ENCODE results near the gene PRRG1. TPM values are rescaled to one million over a fixed set of nuclear protein-coding genes. Genes with fewer than 3 reads are reported as not detected.
"Not testable (repeated sequence)": the region's sequence is repeated elsewhere in the genome, so short reads cannot be mapped to it uniquely, and the experiment has no call there.

The PRRG1 gene
- total and polyA plus RNA-seq, 5 experiments from 2014 or later, result not detected

GRCh38 chrX:37454537-37455285 lies 105.5 kb downstream of the PRRG1 start:
- DNase-seq, result no peak
- no peak overlapping the region for H3K4me3 Mint-ChIP-seq
- no peaks in the 10 kb centered on the region for H3K36me3 Mint-ChIP-seq
- H3K27me3 Mint-ChIP-seq, result peaks cover 0 to 16% (median 0%) of the 10 kb centered on the region in 5 donors
- ATAC-seq, result no peak
- no peaks in the 10 kb centered on the region for H3K9me3 Mint-ChIP-seq
- H3K27ac Mint-ChIP-seq, result no peak overlapping the region
- H3K4me1 Mint-ChIP-seq, result no peaks in the 10 kb centered on the region
- POLR2A ChIA-PET, result no interaction called here

DNA sequence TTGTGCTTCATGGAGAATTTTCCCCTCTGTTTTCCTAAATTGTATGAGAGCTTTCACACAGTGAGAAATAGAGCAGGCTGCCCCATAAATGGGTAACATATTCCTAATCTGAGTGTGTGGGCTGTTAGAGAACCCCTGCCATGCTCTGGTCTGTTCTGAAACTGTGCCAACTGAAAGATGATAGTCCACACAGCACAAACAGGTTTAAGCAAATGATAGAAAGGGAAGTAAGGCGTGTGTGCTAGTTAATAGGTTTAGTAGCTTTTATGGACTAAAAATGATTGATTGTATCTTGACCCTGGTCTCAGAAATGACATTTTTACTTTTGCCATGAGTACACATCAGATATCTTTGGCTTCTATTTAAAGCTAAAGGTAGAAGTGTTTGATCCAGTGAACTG lies 106.2 kb downstream of the PRRG1 start:
- peaks cover 0 to 23% (median under 1%) of the 10 kb centered on the region in 5 donors for H3K27me3 Mint-ChIP-seq
- POLR2A ChIA-PET, result no interaction called here
- H3K4me3 Mint-ChIP-seq, result no peak overlapping the region
- H3K36me3 Mint-ChIP-seq, result peaks cover 0 to 5% (median 0%) of the 10 kb centered on the region in 3 donors
- ATAC-seq (no peak), DNase-seq (no peak)
- no peak overlapping the region for H3K27ac Mint-ChIP-seq
- peaks cover 0 to 4% (median 0%) of the 10 kb centered on the region in 9 donors for H3K9me3 Mint-ChIP-seq
- no peaks in the 10 kb centered on the region for H3K4me1 Mint-ChIP-seq

GRCh38 chrX:37460285-37460684 lies 111.1 kb downstream of the PRRG1 start:
- H3K4me1 Mint-ChIP-seq, H3K4me3 Mint-ChIP-seq, H3K36me3 Mint-ChIP-seq, DNase-seq, H3K9me3 Mint-ChIP-seq, H3K27ac Mint-ChIP-seq, ATAC-seq, POLR2A ChIA-PET: not testable (repeated sequence)
- H3K27me3 Mint-ChIP-seq, result peaks cover 0 to 24% (median 2%) of the 10 kb centered on the region in 5 donors

- Mint-ChIP-seq H3K4me1 (no peaks in the 10 kb centered on the region), H3K36me3 (peaks cover 0 to 5% (median 0%) of the 10 kb centered on the region in 3 donors), H3K27me3 (peaks cover 0 to 24% (median 2%) of the 10 kb centered on the region in 5 donors), H3K9me3 (peaks cover 0 to 7% (median 0%) of the 10 kb centered on the region in 9 donors), H3K27ac (no peak overlapping the region), H3K4me3 (no peak overlapping the region)
- ATAC-seq (no peak), DNase-seq (no peak)
- POLR2A ChIA-PET, result no interaction called here
Observed at GRCh38 chrX:37462346-37462745, 113.2 kb downstream of the PRRG1 start.

GRCh38 chrX:37468124-37468739 lies 119.1 kb downstream of the PRRG1 start:
- H3K9me3 Mint-ChIP-seq, result no peaks in the 10 kb centered on the region

GRCh38 chrX:37470711-37471110 lies 121.5 kb downstream of the PRRG1 start:
- Mint-ChIP-seq H3K4me3 (no peak overlapping the region), H3K4me1 (no peaks in the 10 kb centered on the region), H3K9me3 (no peaks in the 10 kb centered on the region)

More at GRCh38 chrX:37468124-37468739, 119.1 kb downstream of the PRRG1 start:
- Mint-ChIP-seq H3K4me1 (no peaks in the 10 kb centered on the region), H3K4me3 (no peak overlapping the region), H3K27ac (no peak overlapping the region), H3K36me3 (no peaks in the 10 kb centered on the region), H3K27me3 (no peaks in the 10 kb centered on the region)
- DNase-seq, result no peak
- no peak for ATAC-seq
- POLR2A ChIA-PET, result no interaction called here

GRCh38 chrX:37472836-37473235 lies 123.7 kb downstream of the PRRG1 start:
- POLR2A ChIA-PET, result no interaction called here
- Mint-ChIP-seq H3K4me1 (no peaks in the 10 kb centered on the region), H3K36me3 (no peaks in the 10 kb centered on the region), H3K27ac (no peak overlapping the region), H3K27me3 (no peaks in the 10 kb centered on the region), H3K9me3 (no peaks in the 10 kb centered on the region), H3K4me3 (no peak overlapping the region)
- no peak for ATAC-seq
- DNase-seq, result no peak

More at GRCh38 chrX:37470711-37471110, 121.5 kb downstream of the PRRG1 start:
- Mint-ChIP-seq H3K36me3 (no peaks in the 10 kb centered on the region), H3K27ac (no peak overlapping the region), H3K27me3 (no peaks in the 10 kb centered on the region)
- POLR2A ChIA-PET, result no interaction called here
- no peak for ATAC-seq
- no peak for DNase-seq

DNA sequence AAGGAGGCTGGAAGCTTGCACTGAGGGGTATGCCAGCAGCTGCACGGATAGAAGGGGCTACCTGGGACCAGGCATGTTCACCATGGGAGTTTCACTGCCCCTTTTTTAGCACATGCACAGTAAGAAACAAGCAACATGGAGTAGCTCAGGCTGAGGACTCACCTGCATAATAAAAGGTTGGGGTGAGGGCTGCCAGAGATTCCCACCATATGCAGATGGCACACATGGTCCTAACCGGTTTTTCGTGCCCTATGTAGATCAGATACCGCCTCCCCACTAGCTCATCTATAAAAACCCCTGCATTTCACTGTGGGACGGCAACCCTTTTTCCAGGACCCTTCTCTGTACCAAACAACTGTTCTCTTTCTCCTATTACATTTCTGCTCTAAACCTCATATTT lies 125.3 kb downstream of the PRRG1 start:
- Mint-ChIP-seq H3K9me3 (no peaks in the 10 kb centered on the region), H3K4me1 (no peaks in the 10 kb centered on the region), H3K36me3 (no peaks in the 10 kb centered on the region), H3K4me3 (no peak overlapping the region), H3K27ac (no peak overlapping the region), H3K27me3 (peaks cover 0 to 7% (median 1%) of the 10 kb centered on the region in 5 donors)
- POLR2A ChIA-PET, result no interaction called here
- DNase-seq (no peak), ATAC-seq (no peak)

DNA sequence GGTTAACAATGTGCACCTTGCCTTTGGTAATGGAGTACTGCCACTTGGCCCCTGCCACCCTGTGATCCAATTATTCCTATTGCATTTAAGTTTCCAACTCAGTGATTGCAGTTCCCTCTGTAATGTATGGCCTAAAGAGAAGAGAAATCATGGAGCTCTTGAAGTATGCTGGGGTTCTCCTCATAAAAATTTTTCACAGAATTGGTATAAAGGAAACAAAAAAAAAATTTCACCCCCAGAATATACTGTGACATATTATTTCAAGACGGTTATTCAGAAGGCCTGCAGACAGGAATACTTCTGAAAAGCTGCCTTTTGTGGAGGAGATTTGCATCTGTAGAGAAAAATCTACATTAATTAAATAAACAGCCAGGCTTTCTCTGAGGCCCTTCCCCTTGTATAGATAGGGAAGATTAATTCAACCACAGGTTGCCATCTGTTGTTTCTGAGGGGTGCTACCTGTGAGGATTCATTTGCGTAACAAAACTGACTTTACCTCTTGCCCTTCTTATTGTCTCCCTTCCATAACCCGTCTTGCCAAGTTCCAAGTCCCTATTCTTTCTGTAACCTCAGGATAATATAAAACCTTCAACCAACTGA lies 127.5 kb downstream of the PRRG1 start:
- no peak overlapping the region for H3K27ac Mint-ChIP-seq
- peaks cover 0 to 8% (median 2%) of the 10 kb centered on the region in 5 donors for H3K27me3 Mint-ChIP-seq
- POLR2A ChIA-PET, result no interaction called here

DNA sequence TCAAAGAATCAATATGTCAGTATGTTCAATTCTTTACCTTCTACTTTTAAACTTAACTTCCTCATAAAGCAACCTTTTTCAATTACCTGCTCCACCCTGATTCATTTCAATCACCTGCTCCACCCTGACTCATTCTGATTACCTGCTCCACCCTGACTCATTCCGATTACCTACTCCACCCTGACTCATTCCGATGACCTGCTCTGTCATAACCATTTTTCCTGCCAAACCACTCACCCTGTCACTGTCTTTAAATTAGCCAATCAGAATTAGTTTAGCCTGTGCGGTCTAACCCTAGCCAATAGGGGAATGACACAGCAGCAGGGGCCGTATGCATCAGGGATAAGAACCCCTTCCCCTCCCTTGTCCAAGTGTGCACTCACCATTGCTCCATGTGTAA lies 135.2 kb downstream of the PRRG1 start:
- POLR2A ChIA-PET, result not testable (repeated sequence)

More for the DNA sequence above, 127.5 kb downstream of the PRRG1 start:
- Mint-ChIP-seq H3K9me3 (no peaks in the 10 kb centered on the region), H3K36me3 (no peaks in the 10 kb centered on the region), H3K4me3 (no peak overlapping the region), H3K4me1 (no peaks in the 10 kb centered on the region)
- DNase-seq (no peak), ATAC-seq (no peak)

DNA sequence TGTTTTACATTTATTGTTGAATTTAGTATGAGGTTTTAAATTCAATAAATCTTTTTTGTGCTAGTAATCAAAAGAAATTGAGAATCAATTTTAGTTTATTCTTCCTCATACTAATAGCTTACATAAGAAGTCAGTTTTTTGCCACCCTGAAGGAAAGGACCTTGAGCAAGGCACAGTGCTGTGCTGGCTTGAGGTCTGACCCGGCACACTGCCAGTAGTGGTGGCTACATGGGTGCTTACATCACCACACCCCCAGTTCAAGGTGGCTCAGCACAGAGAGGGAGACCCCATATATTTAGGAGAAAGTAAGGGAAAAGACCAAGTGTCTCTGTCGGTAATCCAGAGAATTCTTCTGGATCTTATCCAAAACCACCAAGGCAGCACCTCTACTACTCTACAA lies 136.3 kb downstream of the PRRG1 start:
- DNase-seq (no peak), ATAC-seq (no peak)
- Mint-ChIP-seq H3K9me3 (no peaks in the 10 kb centered on the region), H3K27ac (no peak overlapping the region), H3K36me3 (no peaks in the 10 kb centered on the region), H3K4me3 (no peak overlapping the region), H3K27me3 (no peaks in the 10 kb centered on the region), H3K4me1 (no peaks in the 10 kb centered on the region)
- POLR2A ChIA-PET, result no interaction called here

More for the DNA sequence above, 135.2 kb downstream of the PRRG1 start:
- H3K36me3 Mint-ChIP-seq, H3K27me3 Mint-ChIP-seq, H3K4me1 Mint-ChIP-seq, H3K27ac Mint-ChIP-seq, H3K9me3 Mint-ChIP-seq, ATAC-seq, DNase-seq, H3K4me3 Mint-ChIP-seq: not testable (repeated sequence)

DNA sequence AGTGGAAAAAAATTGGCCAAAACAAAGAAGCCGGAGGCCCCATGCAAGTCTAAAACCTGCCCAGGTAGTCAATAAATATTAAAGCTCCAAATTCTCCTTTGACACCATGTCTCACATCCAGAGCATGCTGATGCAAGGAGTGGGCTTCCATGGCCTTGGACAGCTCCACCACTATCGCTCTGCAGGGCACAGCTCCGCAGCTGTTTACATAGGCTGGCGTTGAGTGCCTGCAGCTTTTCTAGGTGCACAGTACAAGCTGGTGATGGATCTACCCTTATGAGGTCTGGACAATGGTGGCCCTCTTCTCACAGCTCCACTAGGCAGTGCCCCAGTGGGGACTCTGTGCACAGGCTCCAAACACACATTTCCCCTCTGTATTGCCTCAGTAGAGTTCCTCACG lies 138.1 kb downstream of the PRRG1 start:
- no peak for DNase-seq
- POLR2A ChIA-PET, result no interaction called here
- ATAC-seq, result no peak
- Mint-ChIP-seq H3K9me3 (no peaks in the 10 kb centered on the region), H3K27me3 (no peaks in the 10 kb centered on the region), H3K27ac (no peak overlapping the region), H3K4me3 (no peak overlapping the region), H3K36me3 (no peaks in the 10 kb centered on the region), H3K4me1 (no peaks in the 10 kb centered on the region)

- no peaks in the 10 kb centered on the region for H3K36me3 Mint-ChIP-seq
- H3K9me3 Mint-ChIP-seq, result no peaks in the 10 kb centered on the region
- no peak overlapping the region for H3K27ac Mint-ChIP-seq
- peaks cover 0 to 2% (median 0%) of the 10 kb centered on the region in 5 donors for H3K27me3 Mint-ChIP-seq
- no peak overlapping the region for H3K4me3 Mint-ChIP-seq
- H3K4me1 Mint-ChIP-seq, result no peaks in the 10 kb centered on the region
- POLR2A ChIA-PET, result no interaction called here
- ATAC-seq (no peak), DNase-seq (no peak)
Observed at GRCh38 chrX:37488323-37488722, 139.2 kb downstream of the PRRG1 start.

Data from naive thymus-derived CD8-positive, alpha-beta T cell (primary cell).